ENCODE data around the gene CADPS. TPM values are rescaled to one million over a fixed set of nuclear protein-coding genes. Genes with fewer than 3 reads are reported as not detected.

CADPS gene
- total and polyA plus RNA-seq, 8 donors: 16.1 to 112 (median 26.0) TPM

DNA sequence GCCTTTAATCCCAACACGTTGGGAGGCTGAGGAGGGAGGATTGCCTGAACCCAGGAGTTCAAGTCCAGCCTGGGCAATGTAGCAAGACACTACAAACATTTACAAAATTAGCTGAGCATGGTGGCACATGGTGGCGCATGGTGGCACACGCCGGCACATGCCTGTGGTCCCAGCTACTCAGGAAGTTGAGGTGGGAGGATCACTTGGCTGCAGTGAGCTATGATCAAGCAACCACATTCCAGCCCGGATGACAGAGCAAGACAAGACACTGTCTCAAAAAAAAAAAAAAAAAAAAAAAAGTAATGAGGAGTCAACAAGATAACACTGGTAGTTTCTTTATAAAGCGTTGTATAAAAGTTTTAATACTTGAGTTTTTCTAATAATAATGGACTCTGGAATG, 511.9 kb downstream of the CADPS start:
- H3K36me3 ChIP-seq: no peaks in the 10 kb centered on the region
- TF ChIP-seq, protein P1, sequence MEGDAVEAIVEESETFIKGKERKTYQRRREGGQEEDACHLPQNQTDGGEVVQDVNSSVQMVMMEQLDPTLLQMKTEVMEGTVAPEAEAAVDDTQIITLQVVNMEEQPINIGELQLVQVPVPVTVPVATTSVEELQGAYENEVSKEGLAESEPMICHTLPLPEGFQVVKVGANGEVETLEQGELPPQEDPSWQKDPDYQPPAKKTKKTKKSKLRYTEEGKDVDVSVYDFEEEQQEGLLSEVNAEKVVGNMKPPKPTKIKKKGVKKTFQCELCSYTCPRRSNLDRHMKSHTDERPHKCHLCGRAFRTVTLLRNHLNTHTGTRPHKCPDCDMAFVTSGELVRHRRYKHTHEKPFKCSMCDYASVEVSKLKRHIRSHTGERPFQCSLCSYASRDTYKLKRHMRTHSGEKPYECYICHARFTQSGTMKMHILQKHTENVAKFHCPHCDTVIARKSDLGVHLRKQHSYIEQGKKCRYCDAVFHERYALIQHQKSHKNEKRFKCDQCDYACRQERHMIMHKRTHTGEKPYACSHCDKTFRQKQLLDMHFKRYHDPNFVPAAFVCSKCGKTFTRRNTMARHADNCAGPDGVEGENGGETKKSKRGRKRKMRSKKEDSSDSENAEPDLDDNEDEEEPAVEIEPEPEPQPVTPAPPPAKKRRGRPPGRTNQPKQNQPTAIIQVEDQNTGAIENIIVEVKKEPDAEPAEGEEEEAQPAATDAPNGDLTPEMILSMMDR (IDR thresholded peaks at IDR 0.05): no peak
- no peak overlapping the region for H3K27ac ChIP-seq
- H3K9me3 ChIP-seq: no peaks in the 10 kb centered on the region
- H3K27me3 ChIP-seq: peaks cover 0 to 12% (median under 1%) of the 10 kb centered on the region in 4 donors
- no peaks in the 10 kb centered on the region for H3K4me1 ChIP-seq
- ATAC-seq (no peak), FAIRE-seq (no peak), DNase-seq (no peak)
- H3K4me3 ChIP-seq: no peak overlapping the region
- WGBS, 2 donors: 74 to 83% methylated on average over 6 of the region's 6 CpGs
- intact Hi-C loops (cut with DNase I): no loop called here

DNA sequence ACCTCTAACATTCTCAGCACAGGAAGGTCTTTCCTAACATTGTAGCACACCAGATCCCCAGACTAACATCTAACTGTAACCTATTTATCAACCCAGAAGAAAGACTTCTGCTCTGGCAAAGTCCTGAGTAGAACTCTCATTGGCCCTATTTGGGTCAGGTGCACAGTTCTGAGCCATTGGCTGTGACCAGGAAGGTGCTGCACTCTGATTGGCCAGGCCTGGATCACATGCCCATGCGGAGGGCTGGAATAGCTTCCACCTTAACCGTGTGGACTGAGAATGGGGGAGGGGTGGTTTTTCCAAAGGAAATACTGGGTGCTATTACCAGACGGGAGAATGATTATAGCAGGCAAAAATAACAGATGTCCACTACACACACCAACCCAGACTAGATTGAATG, 513.4 kb downstream of the CADPS start:
- 47 to 55% methylated on average over 3 of the region's 3 CpGs for WGBS, 2 donors
- H3K27ac ChIP-seq: no peak overlapping the region
- no peak for ATAC-seq
- H3K36me3 ChIP-seq: no peaks in the 10 kb centered on the region
- no peak for DNase-seq
- no peak overlapping the region for H3K4me3 ChIP-seq
- no peak for FAIRE-seq
- TF ChIP-seq, protein P1 (IDR thresholded peaks at IDR 0.05): no peak
- peaks cover 0 to 3% (median 0%) of the 10 kb centered on the region in 4 donors for H3K27me3 ChIP-seq
- no peaks in the 10 kb centered on the region for H3K4me1 ChIP-seq
- intact Hi-C loops (cut with DNase I): no loop called here
- no peaks in the 10 kb centered on the region for H3K9me3 ChIP-seq

DNA sequence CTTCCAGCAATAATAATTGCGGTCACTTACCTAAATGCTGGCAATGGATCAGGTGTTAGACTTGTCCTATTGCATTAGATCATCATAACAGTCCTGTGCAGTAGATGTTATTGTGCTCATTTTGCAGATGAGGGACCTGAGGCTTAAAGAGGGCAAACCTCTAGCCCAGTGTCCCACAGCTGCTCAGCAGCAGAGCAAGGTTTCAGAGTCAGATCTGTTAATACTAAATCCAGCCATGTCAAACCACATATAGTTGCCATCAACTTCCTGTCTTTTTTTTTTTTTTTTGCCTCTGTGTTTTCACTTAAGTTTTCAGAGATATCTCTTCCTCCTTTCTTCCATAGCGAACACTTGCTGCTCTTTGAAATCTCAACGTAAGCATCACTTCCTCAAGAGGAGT, 514.0 kb downstream of the CADPS start:
- Histone ChIP-seq H3K4me3 (no peak overlapping the region), H3K9me3 (no peaks in the 10 kb centered on the region), H3K27ac (no peak overlapping the region), H3K36me3 (no peaks in the 10 kb centered on the region), H3K27me3 (peaks cover 0 to 3% (median 0%) of the 10 kb centered on the region in 4 donors), H3K4me1 (no peaks in the 10 kb centered on the region)
- 87 to 90% methylated on average over 3 of the region's 3 CpGs for WGBS, 2 donors
- FAIRE-seq (no peak), ATAC-seq (no peak), DNase-seq (no peak)
- TF ChIP-seq, protein P1 (IDR thresholded peaks at IDR 0.05): no peak
- intact Hi-C loops (cut with DNase I): no loop called here

DNA sequence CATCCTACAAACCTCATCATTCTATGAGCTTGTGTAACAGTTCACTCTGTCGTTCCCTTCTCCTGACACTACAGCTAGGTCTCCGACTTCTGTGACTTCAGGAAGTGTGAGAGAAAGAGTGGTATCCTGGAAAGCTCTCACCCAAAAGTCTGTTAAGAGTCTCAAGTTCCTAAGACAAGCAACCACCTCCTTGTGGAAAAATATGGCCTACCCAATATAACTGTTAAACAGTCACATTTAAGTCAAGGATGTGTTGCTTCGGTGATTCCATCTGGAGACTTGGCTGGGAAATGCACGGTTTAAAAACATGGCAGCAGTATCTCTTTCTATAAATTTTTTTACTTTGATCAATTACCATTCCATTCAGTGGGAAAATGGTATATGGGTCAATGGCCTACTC, 515.7 kb downstream of the CADPS start:
- 75 to 84% methylated on average over 4 of the region's 4 CpGs for WGBS, 2 donors
- peaks cover 0 to 3% (median 0%) of the 10 kb centered on the region in 4 donors for H3K27me3 ChIP-seq
- no peak for FAIRE-seq
- H3K9me3 ChIP-seq: no peaks in the 10 kb centered on the region
- H3K36me3 ChIP-seq: no peaks in the 10 kb centered on the region
- no peak overlapping the region for H3K27ac ChIP-seq
- H3K4me1 ChIP-seq: no peaks in the 10 kb centered on the region
- DNase-seq: no peak
- no peak overlapping the region for H3K4me3 ChIP-seq
- intact Hi-C loops (cut with DNase I): no loop called here
- no peak for ATAC-seq
- TF ChIP-seq, protein P1 (IDR thresholded peaks at IDR 0.05): no peak

DNA sequence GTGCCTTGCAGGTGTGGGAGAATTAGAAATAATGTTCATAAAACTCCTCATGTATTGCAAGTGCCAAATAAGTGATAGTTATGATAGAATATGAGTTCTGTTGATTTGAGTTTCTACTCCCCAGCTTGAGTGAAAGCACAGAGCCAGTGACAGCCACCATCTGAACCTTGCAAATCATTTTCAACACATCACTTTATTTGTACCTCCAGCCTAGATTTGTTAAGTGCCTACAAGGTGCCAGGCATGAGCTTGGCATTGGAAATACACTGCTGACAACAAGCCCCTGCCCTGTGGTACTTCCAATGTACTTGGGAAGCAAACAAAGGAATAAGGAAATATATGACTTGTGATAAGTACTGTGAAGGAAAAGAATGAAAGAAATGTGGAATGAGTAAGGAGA, 518.9 kb downstream of the CADPS start:
- Histone ChIP-seq H3K4me3 (no peak overlapping the region), H3K27me3 (no peaks in the 10 kb centered on the region), H3K4me1 (no peaks in the 10 kb centered on the region), H3K36me3 (no peaks in the 10 kb centered on the region), H3K9me3 (no peaks in the 10 kb centered on the region), H3K27ac (no peak overlapping the region)
- intact Hi-C loops (cut with DNase I): no loop called here
- FAIRE-seq (no peak), ATAC-seq (no peak), DNase-seq (no peak)
- TF ChIP-seq, protein P1 (IDR thresholded peaks at IDR 0.05): no peak
